Testis (tissue), 5 donors: ENCODE data around the gene ITGB8. TPM values are rescaled to one million over a fixed set of nuclear protein-coding genes. Genes with fewer than 3 reads are reported as not detected.

Source experiments
- DNase-seq: peaks from one replicate; pipeline ENCODE4 v3.0.0-alpha.2; 2019
- H3K27ac ChIP-seq, 2 donors: fragments of 200-600 bp; sonication (generic); one replicate each; pipeline ENCODE4 v1.5.1; 2019
- H3K27me3 ChIP-seq: fragments of 200-600 bp; sonication (generic); one replicate; pipeline ENCODE4 v1.5.1; 2019
- H3K36me3 ChIP-seq: fragments of 200-600 bp; sonication (generic); one replicate; pipeline ENCODE4 v1.5.1; 2017; ENCODE audit warnings: low read depth; ENCODE audit errors: missing control alignments
- H3K4me1 ChIP-seq: fragments of 200-600 bp; sonication (generic); one replicate; pipeline ENCODE4 v1.5.1; 2019
- H3K4me3 ChIP-seq, 2 donors: fragments of 200-600 bp; sonication (generic); one replicate each; pipeline ENCODE4 v1.5.1; 2017 to 2019
- H3K9me3 ChIP-seq: fragments of 200-600 bp; sonication (generic); one replicate; pipeline ENCODE4 v1.5.1; 2017
- CTCF ChIP-seq, 3 experiments: fragments of 450-650 bp in 2 of 3; fragments of 200-600 bp in 1 of 3; sonication (generic) in 1 of 3; IDR thresholded peaks; one replicate each; pipeline ENCODE4 v1.5.1; 2016 to 2019; ENCODE audit warnings: antibody characterized with exemption in 3 of 3, mild to moderate bottlenecking in 2 of 3, moderate library complexity in 1 of 3
- POLR2A ChIP-seq: fragments of 450-650 bp; IDR thresholded peaks from one replicate; pipeline ENCODE4 v1.6.1; 2017; ENCODE audit warnings: antibody characterized with exemption, mild to moderate bottlenecking, moderate library complexity
- WGBS, 2 donors: methylation state at CpG; one replicate each; pipeline ENCODE4 v1.1.5; 2018; 5-methylcytosine and 5-hydroxymethylcytosine counted together
- intact Hi-C: fragments of 100-400 bp; cut with DNase I; formaldehyde crosslinking; loops from one replicate; pipeline ENCODE4 v1.15.1; 2023; ENCODE audit warnings: low total_unique reads
- long read RNA-seq, 2 donors: transcript quantifications; one replicate each; lab custom pipeline, GENCODE V29; 2026
- polyA plus RNA-seq: library from polyadenylated mRNA; stranded (reverse); fragments of 350-450 nt; fragmentation: Illumina TruSeq; extraction: RNeasy Lipid Tissue Mini Kit (QIAGEN cat#74804); gene quantifications from one replicate; pipeline ENCODE4 v1.2.3, GENCODE V29; 2014; ENCODE audit warnings: low read depth, low replicate concordance; ENCODE audit not compliant: insufficient read depth
- total RNA-seq, 2 donors: library from RNA; depleted of rRNA; stranded (reverse); fragments of >200 nt; gene quantifications; one replicate each; pipeline ENCODE4 v1.2.3, GENCODE V29; 2016

Gene ITGB8
- total RNA-seq (100 to 1,000 TPM; 104 to 111 TPM), polyA plus RNA-seq (9.5 TPM)
- long read RNA-seq, donor 1, full-length matches to known transcripts = 1 of 1 reads
- long read RNA-seq, donor 1, partial matches to known transcripts = 0 of 1 reads
- long read RNA-seq, donor 1, other reads (novel, unspliced or antisense) = 0 of 1 reads
- long read RNA-seq, donor 2 = 0 reads

DNA sequence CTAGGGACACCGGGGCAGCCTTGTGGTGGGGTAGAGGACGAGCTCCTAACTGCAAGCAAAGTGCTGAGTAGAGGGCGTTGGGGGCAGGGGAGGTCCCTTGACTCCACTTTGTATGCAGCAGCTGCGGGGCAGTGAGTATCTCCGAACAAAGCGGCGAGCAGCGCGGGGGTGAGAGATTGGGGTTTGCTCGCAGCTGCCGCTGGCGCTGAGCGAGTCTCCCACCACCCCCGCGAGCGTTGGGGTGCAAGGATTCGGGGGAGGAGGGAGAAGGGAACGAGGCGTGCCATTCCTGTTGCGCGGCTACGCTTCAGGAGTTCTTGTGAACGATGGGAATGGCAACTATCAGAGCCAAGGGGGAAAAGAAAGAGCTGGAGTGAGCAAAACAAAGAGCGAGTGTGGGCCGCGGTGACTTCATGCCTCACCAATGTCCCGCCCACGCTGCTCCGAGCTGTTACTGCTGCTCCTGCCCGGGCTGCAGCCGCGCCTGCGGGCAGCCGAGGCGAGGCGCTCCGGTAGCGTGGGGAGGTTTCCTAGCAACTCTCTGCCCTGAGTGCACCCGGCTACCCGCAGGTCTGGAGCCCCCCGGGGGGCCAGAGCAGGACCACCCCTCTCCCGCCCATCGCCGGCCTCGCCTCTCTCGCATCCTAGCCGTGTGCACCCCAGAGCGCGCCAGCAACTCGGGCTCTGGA, at the start of gene ITGB8:
ITGB8 (plus strand) TSS at position 662 of the 689 bp plus-strand sequence. CDS start 907 bp downstream, outside the sequence.
- peak; percentile 95 for DNase-seq
- intact Hi-C loops = no loop called here
- H3K4me3 ChIP-seq = peak within 1 kb of the TSS; percentile 73 to 84
- 0 to 1% methylated on average over 30 to 44 of the region's 50 CpGs for WGBS, 2 donors
- TF ChIP-seq POLR2A (no peak), CTCF (IDR thresholded peaks at IDR 0.05) (no peak)
- H3K27ac ChIP-seq = peak within 1 kb of the TSS; percentile 96
- H3K36me3 ChIP-seq = no peaks in the 10 kb centered on the region
- H3K9me3 ChIP-seq = no peaks in the 10 kb centered on the region
- peaks cover 10% of the 10 kb centered on the region for H3K4me1 ChIP-seq
- no peaks in the 10 kb centered on the region for H3K27me3 ChIP-seq

- no peak for TF ChIP-seq POLR2A
- no peak for TF ChIP-seq CTCF (IDR thresholded peaks at IDR 0.05)
- DNase-seq = no peak
- Histone ChIP-seq H3K4me3 (no peak overlapping the region), H3K27me3 (no peaks in the 10 kb centered on the region), H3K4me1 (no peaks in the 10 kb centered on the region), H3K36me3 (no peaks in the 10 kb centered on the region), H3K9me3 (no peaks in the 10 kb centered on the region), H3K27ac (no peak overlapping the region)
- intact Hi-C loops = no loop called here
- WGBS, 2 donors = 95 to 98% methylated on average over 1 of the region's 1 CpG
Observed at GRCh38 chr7:20282959-20283358, 47.7 kb upstream of the ITGB8 start.

DNA sequence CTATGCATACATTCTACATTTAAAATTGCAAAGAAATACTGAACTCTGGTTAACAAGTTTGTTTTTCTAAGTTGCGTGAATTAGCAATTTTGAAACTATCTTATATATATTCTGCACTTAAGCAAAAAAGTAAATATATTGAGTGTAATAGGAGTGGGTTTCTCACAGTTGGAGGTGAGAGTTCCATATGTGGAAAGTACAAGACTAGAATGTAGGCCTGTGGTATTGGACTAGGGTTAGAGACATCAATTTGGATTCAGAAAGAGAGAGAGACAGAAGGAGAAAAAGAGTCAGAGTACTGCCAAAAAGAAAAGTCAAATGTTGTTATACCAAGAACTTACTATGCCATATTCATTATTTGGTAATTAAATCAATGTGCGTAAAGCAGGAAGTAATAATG, 47.3 kb upstream of the ITGB8 start:
- no peaks in the 10 kb centered on the region for H3K36me3 ChIP-seq
- DNase-seq = no peak
- H3K4me3 ChIP-seq = no peak overlapping the region
- H3K4me1 ChIP-seq = no peaks in the 10 kb centered on the region
- no peaks in the 10 kb centered on the region for H3K9me3 ChIP-seq
- no peaks in the 10 kb centered on the region for H3K27me3 ChIP-seq
- intact Hi-C loops = no loop called here
- H3K27ac ChIP-seq = no peak overlapping the region
- no peak for TF ChIP-seq POLR2A
- no peak for TF ChIP-seq CTCF (IDR thresholded peaks at IDR 0.05)
- WGBS, 2 donors = 89 to 97% methylated on average over 2 of the region's 2 CpGs

GRCh38 chr7:20284003-20284770, 46.5 kb upstream of the ITGB8 start:
- WGBS, 2 donors = 89 to 90% methylated on average over 3 of the region's 3 CpGs
- Histone ChIP-seq H3K36me3 (no peaks in the 10 kb centered on the region), H3K4me3 (no peak overlapping the region), H3K4me1 (no peaks in the 10 kb centered on the region), H3K9me3 (no peaks in the 10 kb centered on the region), H3K27me3 (no peaks in the 10 kb centered on the region), H3K27ac (no peak overlapping the region)
- intact Hi-C loops = no loop called here
- TF ChIP-seq CTCF (IDR thresholded peaks at IDR 0.05) (no peak), POLR2A (no peak)
- no peak for DNase-seq
